Measurements from ENCODE around the gene TWIST2. TPM values are rescaled to one million over a fixed set of nuclear protein-coding genes. Genes with fewer than 3 reads are reported as not detected.

Gene TWIST2
- polyA plus RNA-seq, 3 donors: 0.43 to 0.49 (median 0.43) TPM

DNA sequence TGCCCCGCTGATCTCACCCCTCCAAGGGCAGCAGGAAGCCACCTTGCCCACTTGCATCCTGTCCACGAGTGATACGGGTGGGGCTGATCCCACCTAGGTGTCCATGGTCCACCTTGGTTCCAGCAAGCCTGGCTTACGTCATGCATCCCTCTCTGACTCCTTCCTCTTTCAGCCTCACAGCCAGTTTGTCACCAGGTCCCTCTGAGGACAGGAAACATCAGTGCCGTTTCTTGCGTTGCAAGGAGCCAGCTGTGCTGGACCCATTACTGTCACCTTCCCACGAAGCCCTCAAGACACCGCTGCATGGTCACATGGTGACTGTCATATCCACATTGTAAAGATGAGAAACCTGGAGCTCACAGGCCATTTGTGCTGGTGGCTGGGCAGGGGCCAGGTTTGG is 34.8 kb upstream of the TWIST2 start:
- H3K36me3 Mint-ChIP-seq: no peaks in the 10 kb centered on the region
- H3K4me3 Mint-ChIP-seq: no peak overlapping the region
- H2AFZ ChIP-seq (ENCODE audit: insufficient read depth, low read depth, low read length, poor library complexity, severe bottlenecking): no peak overlapping the region
- H3K27me3 Mint-ChIP-seq (ENCODE audit: low read depth in 3 of 3): peaks cover 2 to 14% (median 2%) of the 10 kb centered on the region in 3 donors
- no peak overlapping the region for H3K27ac ChIP-seq (ENCODE audit: low read depth in 1 of 2, low read length in 2 of 2)
- intact Hi-C loops (cut with micrococcal nuclease): no loop called here
- H3K27me3 ChIP-seq (ENCODE audit: control insufficient read depth in 2 of 2, insufficient read depth in 2 of 2, low read length in 2 of 2): peaks cover 0 to 4% of the 10 kb centered on the region in 2 donors
- peaks cover 12 to 17% of the 10 kb centered on the region in 2 donors for H3K9me3 ChIP-seq (replicated peaks in 1 of 2; ENCODE audit: control insufficient read depth in 1 of 2, insufficient read depth in 1 of 2, low read length in 2 of 2)
- H3K79me2 ChIP-seq (ENCODE audit: insufficient read depth, low read length): no peaks in the 10 kb centered on the region
- no peaks in the 10 kb centered on the region for H3K4me1 ChIP-seq (ENCODE audit: control insufficient read depth in 1 of 2, insufficient read depth in 2 of 2, low read length in 2 of 2)
- DNase-seq: no peak
- TF ChIP-seq, protein P1, sequence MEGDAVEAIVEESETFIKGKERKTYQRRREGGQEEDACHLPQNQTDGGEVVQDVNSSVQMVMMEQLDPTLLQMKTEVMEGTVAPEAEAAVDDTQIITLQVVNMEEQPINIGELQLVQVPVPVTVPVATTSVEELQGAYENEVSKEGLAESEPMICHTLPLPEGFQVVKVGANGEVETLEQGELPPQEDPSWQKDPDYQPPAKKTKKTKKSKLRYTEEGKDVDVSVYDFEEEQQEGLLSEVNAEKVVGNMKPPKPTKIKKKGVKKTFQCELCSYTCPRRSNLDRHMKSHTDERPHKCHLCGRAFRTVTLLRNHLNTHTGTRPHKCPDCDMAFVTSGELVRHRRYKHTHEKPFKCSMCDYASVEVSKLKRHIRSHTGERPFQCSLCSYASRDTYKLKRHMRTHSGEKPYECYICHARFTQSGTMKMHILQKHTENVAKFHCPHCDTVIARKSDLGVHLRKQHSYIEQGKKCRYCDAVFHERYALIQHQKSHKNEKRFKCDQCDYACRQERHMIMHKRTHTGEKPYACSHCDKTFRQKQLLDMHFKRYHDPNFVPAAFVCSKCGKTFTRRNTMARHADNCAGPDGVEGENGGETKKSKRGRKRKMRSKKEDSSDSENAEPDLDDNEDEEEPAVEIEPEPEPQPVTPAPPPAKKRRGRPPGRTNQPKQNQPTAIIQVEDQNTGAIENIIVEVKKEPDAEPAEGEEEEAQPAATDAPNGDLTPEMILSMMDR (IDR thresholded peaks at IDR 0.05): no peak
- no peaks in the 10 kb centered on the region for H3K36me3 ChIP-seq (replicated peaks in 1 of 2; ENCODE audit: control insufficient read depth in 1 of 2, insufficient read depth in 2 of 2, low read length in 2 of 2)
- H3K4me1 Mint-ChIP-seq: no peaks in the 10 kb centered on the region
- peaks cover 10 to 27% (median 16%) of the 10 kb centered on the region in 7 donors for H3K9me3 Mint-ChIP-seq
- no peaks in the 10 kb centered on the region for H4K20me1 ChIP-seq (ENCODE audit: insufficient read depth, low read length)
- H3K27ac Mint-ChIP-seq: no peak overlapping the region
- H3K4me3 ChIP-seq (replicated peaks in 1 of 3; ENCODE audit: low read depth in 2 of 3, low read length in 3 of 3): no peak overlapping the region
- no peak overlapping the region for H3K9ac ChIP-seq (ENCODE audit: insufficient read depth, low read length, poor library complexity, severe bottlenecking)
- H3K4me2 ChIP-seq (replicated peaks; ENCODE audit: extremely low read depth, low read length, poor library complexity, severe bottlenecking): no peak overlapping the region
- WGBS (ENCODE audit: insufficient coverage): 33% methylated on average over 8 of the region's 8 CpGs

DNA sequence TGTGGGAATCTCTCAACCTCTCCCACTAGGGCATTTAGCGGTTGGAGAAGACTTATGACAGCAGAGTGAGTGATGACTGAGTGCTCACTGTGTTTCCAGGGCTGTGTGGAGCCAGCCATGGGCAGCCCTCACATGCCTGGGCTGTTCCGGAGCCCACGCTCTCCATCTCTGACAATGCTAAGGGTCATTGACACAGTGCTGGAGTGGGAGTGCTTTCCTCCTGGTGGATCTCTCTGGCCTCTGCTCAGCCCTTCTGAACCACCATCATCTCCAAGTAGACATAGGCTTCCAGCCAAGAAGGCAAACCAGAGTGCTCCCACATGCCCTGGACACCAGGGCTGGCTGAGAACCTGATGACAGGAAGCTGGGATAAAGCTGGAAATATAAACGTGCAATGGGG is 33.1 kb upstream of the TWIST2 start:
- H3K36me3 Mint-ChIP-seq: no peaks in the 10 kb centered on the region
- H4K20me1 ChIP-seq (ENCODE audit: insufficient read depth, low read length): no peaks in the 10 kb centered on the region
- no peak for DNase-seq
- peaks cover 0 to 14% (median 4%) of the 10 kb centered on the region in 7 donors for H3K9me3 Mint-ChIP-seq
- H3K27ac Mint-ChIP-seq: no peak overlapping the region
- H3K4me1 Mint-ChIP-seq: no peaks in the 10 kb centered on the region
- H3K79me2 ChIP-seq (ENCODE audit: insufficient read depth, low read length): no peaks in the 10 kb centered on the region
- no peak overlapping the region for H3K4me3 ChIP-seq (replicated peaks in 1 of 3; ENCODE audit: low read depth in 2 of 3, low read length in 3 of 3)
- intact Hi-C loops (cut with micrococcal nuclease): no loop called here
- no peaks in the 10 kb centered on the region for H3K36me3 ChIP-seq (replicated peaks in 1 of 2; ENCODE audit: control insufficient read depth in 1 of 2, insufficient read depth in 2 of 2, low read length in 2 of 2)
- peaks cover 0 to 6% of the 10 kb centered on the region in 2 donors for H3K9me3 ChIP-seq (replicated peaks in 1 of 2; ENCODE audit: control insufficient read depth in 1 of 2, insufficient read depth in 1 of 2, low read length in 2 of 2)
- TF ChIP-seq, protein P1 (IDR thresholded peaks at IDR 0.05): no peak
- no peak overlapping the region for H3K9ac ChIP-seq (ENCODE audit: insufficient read depth, low read length, poor library complexity, severe bottlenecking)
- 94% methylated on average over 2 of the region's 4 CpGs for WGBS (ENCODE audit: insufficient coverage)
- H3K27ac ChIP-seq (ENCODE audit: low read depth in 1 of 2, low read length in 2 of 2): no peak overlapping the region
- H3K27me3 ChIP-seq (ENCODE audit: control insufficient read depth in 2 of 2, insufficient read depth in 2 of 2, low read length in 2 of 2): peaks cover 0 to 7% of the 10 kb centered on the region in 2 donors
- H3K4me1 ChIP-seq (ENCODE audit: control insufficient read depth in 1 of 2, insufficient read depth in 2 of 2, low read length in 2 of 2): no peaks in the 10 kb centered on the region
- H3K4me3 Mint-ChIP-seq: no peak overlapping the region
- H3K4me2 ChIP-seq (replicated peaks; ENCODE audit: extremely low read depth, low read length, poor library complexity, severe bottlenecking): no peak overlapping the region
- no peak overlapping the region for H2AFZ ChIP-seq (ENCODE audit: insufficient read depth, low read depth, low read length, poor library complexity, severe bottlenecking)
- H3K27me3 Mint-ChIP-seq (ENCODE audit: low read depth in 3 of 3): peaks cover 2 to 16% (median 2%) of the 10 kb centered on the region in 3 donors

All from CD14-positive monocyte (primary cell).